ENCODE measurements around the gene ADGRG6.
A peak's percentile ranks its signal among the peaks of the same experiment; 100 is the strongest.

ADGRG6 gene

GRCh38 chr6:142385352-142385751 lies 83.5 kb downstream of the ADGRG6 start:
- H3K4me1 Mint-ChIP-seq (ENCODE audit: low read depth in 2 of 2), result no peaks in the 10 kb centered on the region
- no peaks in the 10 kb centered on the region for H3K9me3 Mint-ChIP-seq
- ATAC-seq (replicated peaks), result no peak

GRCh38 chr6:142386657-142387056 lies 84.8 kb downstream of the ADGRG6 start:
- Mint-ChIP-seq H3K4me1 (ENCODE audit: low read depth in 2 of 2) (no peaks in the 10 kb centered on the region), H3K27ac (no peak overlapping the region), H3K4me3 (no peak overlapping the region), H3K27me3 (peaks cover 0 to 4% of the 10 kb centered on the region in 2 donors), H3K9me3 (no peaks in the 10 kb centered on the region), H3K36me3 (ENCODE audit: insufficient read depth) (no peaks in the 10 kb centered on the region)
- ATAC-seq (replicated peaks) (no peak), DNase-seq (no peak)

More at GRCh38 chr6:142385352-142385751, 83.5 kb downstream of the ADGRG6 start:
- Mint-ChIP-seq H3K27ac (no peak overlapping the region), H3K4me3 (no peak overlapping the region), H3K27me3 (peaks cover 4 to 7% of the 10 kb centered on the region in 2 donors), H3K36me3 (ENCODE audit: insufficient read depth) (no peaks in the 10 kb centered on the region)
- no peak for DNase-seq

GRCh38 chr6:142387997-142388815 lies 86.4 kb downstream of the ADGRG6 start:
- DNase-seq (no peak), ATAC-seq (replicated peaks) (no peak)
- no peaks in the 10 kb centered on the region for H3K27me3 Mint-ChIP-seq
- no peaks in the 10 kb centered on the region for H3K4me1 Mint-ChIP-seq (ENCODE audit: low read depth in 2 of 2)
- no peaks in the 10 kb centered on the region for H3K9me3 Mint-ChIP-seq
- no peak overlapping the region for H3K27ac Mint-ChIP-seq
- no peaks in the 10 kb centered on the region for H3K36me3 Mint-ChIP-seq (ENCODE audit: insufficient read depth)
- H3K4me3 Mint-ChIP-seq, result no peak overlapping the region

GRCh38 chr6:142395266-142395665 lies 93.5 kb downstream of the ADGRG6 start:
- Mint-ChIP-seq H3K36me3 (ENCODE audit: insufficient read depth) (no peaks in the 10 kb centered on the region), H3K27ac (peak overlapping the region; percentile 55 to 87), H3K4me3 (peak overlapping the region in 1 of 2 donors; percentile 21), H3K4me1 (ENCODE audit: low read depth in 2 of 2) (peaks cover 8 to 13% of the 10 kb centered on the region in 2 donors), H3K9me3 (no peaks in the 10 kb centered on the region), H3K27me3 (peaks cover 6 to 7% of the 10 kb centered on the region in 2 donors)
- ATAC-seq (replicated peaks) (peak; percentile 12), DNase-seq (no peak)

- H3K27ac Mint-ChIP-seq, result peak overlapping the region; percentile 55 to 87
- ATAC-seq (replicated peaks) (peak; percentile 94), DNase-seq (no peak)
- H3K4me3 Mint-ChIP-seq, result peak overlapping the region in 1 of 2 donors; percentile 21
- H3K4me1 Mint-ChIP-seq (ENCODE audit: low read depth in 2 of 2), result peaks cover 8 to 13% of the 10 kb centered on the region in 2 donors
- H3K27me3 Mint-ChIP-seq, result peaks cover 6 to 7% of the 10 kb centered on the region in 2 donors
- no peaks in the 10 kb centered on the region for H3K36me3 Mint-ChIP-seq (ENCODE audit: insufficient read depth)
- H3K9me3 Mint-ChIP-seq, result no peaks in the 10 kb centered on the region
Observed at GRCh38 chr6:142395768-142396231, 94.0 kb downstream of the ADGRG6 start.

GRCh38 chr6:142398353-142398752 lies 96.5 kb downstream of the ADGRG6 start:
- Mint-ChIP-seq H3K9me3 (no peaks in the 10 kb centered on the region), H3K27ac (no peak overlapping the region), H3K4me3 (no peak overlapping the region), H3K36me3 (ENCODE audit: insufficient read depth) (no peaks in the 10 kb centered on the region), H3K4me1 (ENCODE audit: low read depth in 2 of 2) (peaks cover 8 to 13% of the 10 kb centered on the region in 2 donors), H3K27me3 (peaks cover 7 to 11% of the 10 kb centered on the region in 2 donors)
- ATAC-seq (replicated peaks) (no peak), DNase-seq (no peak)

GRCh38 chr6:142399739-142400138 lies 97.9 kb downstream of the ADGRG6 start:
- Mint-ChIP-seq H3K9me3 (no peaks in the 10 kb centered on the region), H3K4me1 (ENCODE audit: low read depth in 2 of 2) (peaks cover 8 to 13% of the 10 kb centered on the region in 2 donors), H3K4me3 (no peak overlapping the region), H3K27ac (no peak overlapping the region), H3K36me3 (ENCODE audit: insufficient read depth) (no peaks in the 10 kb centered on the region), H3K27me3 (peaks cover 6 to 7% of the 10 kb centered on the region in 2 donors)
- DNase-seq (no peak), ATAC-seq (replicated peaks) (no peak)

- no peaks in the 10 kb centered on the region for H3K9me3 Mint-ChIP-seq
- no peaks in the 10 kb centered on the region for H3K36me3 Mint-ChIP-seq (ENCODE audit: insufficient read depth)
- H3K4me1 Mint-ChIP-seq (ENCODE audit: low read depth in 2 of 2), result peaks cover 5 to 7% of the 10 kb centered on the region in 2 donors
- ATAC-seq (replicated peaks) (no peak), DNase-seq (no peak)
- peaks cover 6 to 7% of the 10 kb centered on the region in 2 donors for H3K27me3 Mint-ChIP-seq
- no peak overlapping the region for H3K27ac Mint-ChIP-seq
- no peak overlapping the region for H3K4me3 Mint-ChIP-seq
Observed at GRCh38 chr6:142400495-142400894, 98.7 kb downstream of the ADGRG6 start.

GRCh38 chr6:142401838-142402237 lies 100.0 kb downstream of the ADGRG6 start:
- Mint-ChIP-seq H3K4me1 (ENCODE audit: low read depth in 2 of 2) (no peaks in the 10 kb centered on the region), H3K36me3 (ENCODE audit: insufficient read depth) (no peaks in the 10 kb centered on the region), H3K27ac (no peak overlapping the region), H3K27me3 (peaks cover 6 to 7% of the 10 kb centered on the region in 2 donors), H3K4me3 (no peak overlapping the region), H3K9me3 (no peaks in the 10 kb centered on the region)
- ATAC-seq (replicated peaks), result no peak
- no peak for DNase-seq

GRCh38 chr6:142404751-142405150 lies 102.9 kb downstream of the ADGRG6 start:
- H3K36me3 Mint-ChIP-seq (ENCODE audit: insufficient read depth), result no peaks in the 10 kb centered on the region
- DNase-seq (no peak), ATAC-seq (replicated peaks) (no peak)
- H3K9me3 Mint-ChIP-seq, result no peaks in the 10 kb centered on the region
- H3K4me3 Mint-ChIP-seq, result no peak overlapping the region
- H3K27ac Mint-ChIP-seq, result no peak overlapping the region
- H3K27me3 Mint-ChIP-seq, result peaks cover 0 to 6% of the 10 kb centered on the region in 2 donors
- H3K4me1 Mint-ChIP-seq (ENCODE audit: low read depth in 2 of 2), result no peaks in the 10 kb centered on the region

- H3K4me1 Mint-ChIP-seq (ENCODE audit: low read depth in 2 of 2), result no peaks in the 10 kb centered on the region
- no peaks in the 10 kb centered on the region for H3K9me3 Mint-ChIP-seq
- H3K27me3 Mint-ChIP-seq, result peaks cover 0 to 6% of the 10 kb centered on the region in 2 donors
- no peaks in the 10 kb centered on the region for H3K36me3 Mint-ChIP-seq (ENCODE audit: insufficient read depth)
- no peak overlapping the region for H3K4me3 Mint-ChIP-seq
- DNase-seq, result no peak
- ATAC-seq (replicated peaks), result no peak
- no peak overlapping the region for H3K27ac Mint-ChIP-seq
Observed at GRCh38 chr6:142406131-142406530, 104.3 kb downstream of the ADGRG6 start.

GRCh38 chr6:142407685-142408273 lies 106.0 kb downstream of the ADGRG6 start:
- no peaks in the 10 kb centered on the region for H3K36me3 Mint-ChIP-seq (ENCODE audit: insufficient read depth)
- DNase-seq (no peak), ATAC-seq (replicated peaks) (no peak)
- no peak overlapping the region for H3K4me3 Mint-ChIP-seq
- H3K9me3 Mint-ChIP-seq, result no peaks in the 10 kb centered on the region
- H3K27ac Mint-ChIP-seq, result no peak overlapping the region
- H3K4me1 Mint-ChIP-seq (ENCODE audit: low read depth in 2 of 2), result no peaks in the 10 kb centered on the region
- H3K27me3 Mint-ChIP-seq, result no peaks in the 10 kb centered on the region

- H3K4me1 Mint-ChIP-seq (ENCODE audit: low read depth in 2 of 2), result no peaks in the 10 kb centered on the region
- no peaks in the 10 kb centered on the region for H3K9me3 Mint-ChIP-seq
- no peak for ATAC-seq (replicated peaks)
- no peaks in the 10 kb centered on the region for H3K27me3 Mint-ChIP-seq
- no peaks in the 10 kb centered on the region for H3K36me3 Mint-ChIP-seq (ENCODE audit: insufficient read depth)
- no peak for DNase-seq
- H3K27ac Mint-ChIP-seq, result no peak overlapping the region
- H3K4me3 Mint-ChIP-seq, result no peak overlapping the region
Observed at GRCh38 chr6:142408409-142408808, 106.6 kb downstream of the ADGRG6 start.

GRCh38 chr6:142409794-142410193 lies 108.0 kb downstream of the ADGRG6 start:
- ATAC-seq (replicated peaks), result no peak

More at GRCh38 chr6:142409794-142410193, 108.0 kb downstream of the ADGRG6 start:
- Mint-ChIP-seq H3K27ac (no peak overlapping the region), H3K9me3 (no peaks in the 10 kb centered on the region), H3K4me3 (no peak overlapping the region), H3K27me3 (peaks cover 4 to 7% of the 10 kb centered on the region in 2 donors), H3K36me3 (ENCODE audit: insufficient read depth) (no peaks in the 10 kb centered on the region), H3K4me1 (ENCODE audit: low read depth in 2 of 2) (no peaks in the 10 kb centered on the region)
- no peak for DNase-seq
